Naive thymus-derived CD8-positive, alpha-beta T cell (primary cell): ENCODE results near the gene ZBTB16. TPM values are rescaled to one million over a fixed set of nuclear protein-coding genes. Genes with fewer than 3 reads are reported as not detected.

Experiments
- ATAC-seq, 2 donors: fragments of 150-1000 bp; cut with Tn5 transposase in 1 of 2; sonication (Bioruptor Pico), chemical (Tn5 transposase) in 1 of 2; 1 replicate in 1 of 2; 2 replicates in 1 of 2; pipeline ENCODE4 v1.10.0; 2021; ENCODE audit warnings: mild to moderate bottlenecking in 2 of 2, moderate library complexity in 2 of 2
- POLR2A ChIA-PET: fragments of 350-600 bp; sonication (Branson Sonifier 250); formaldehyde crosslinking; loops from one replicate; lab custom pipeline; 2021; ENCODE audit warnings: antibody characterized with exemption; lab: Charles Lee
- DNase-seq, 10 donors: peaks; one replicate each; pipeline versions ENCODE4 v3.0.0 to v3.0.0-alpha.2; 2020 to 2022
- H3K27ac Mint-ChIP-seq, 10 donors: one replicate each; pipeline ENCODE4 v1.8.0; 2020 to 2022; ENCODE audit warnings: mild to moderate bottlenecking in 10 of 10, mixed read lengths in 10 of 10, moderate library complexity in 4 of 10, inconsistent platforms in 1 of 10
- H3K27me3 Mint-ChIP-seq, 5 donors: one replicate each; pipeline ENCODE4 v1.8.0; 2021 to 2022; ENCODE audit warnings: mixed read lengths in 5 of 5
- H3K36me3 Mint-ChIP-seq, 3 donors: one replicate each; pipeline ENCODE4 v1.8.0; 2020 to 2022; ENCODE audit warnings: mixed read lengths in 3 of 3, mild to moderate bottlenecking in 2 of 3, inconsistent platforms in 1 of 3
- H3K4me1 Mint-ChIP-seq, 4 donors: one replicate each; pipeline ENCODE4 v1.8.0; 2021 to 2022; ENCODE audit warnings: mixed read lengths in 4 of 4
- H3K4me3 Mint-ChIP-seq, 10 donors: one replicate each; pipeline ENCODE4 v1.8.0; 2020 to 2022; ENCODE audit warnings: mild to moderate bottlenecking in 10 of 10, mixed read lengths in 10 of 10, moderate library complexity in 6 of 10, inconsistent platforms in 1 of 10
- H3K9me3 Mint-ChIP-seq, 9 donors: one replicate each; pipeline ENCODE4 v1.8.0; 2020 to 2022; ENCODE audit warnings: mixed read lengths in 9 of 9, mild to moderate bottlenecking in 3 of 9, inconsistent platforms in 1 of 9, moderate library complexity in 1 of 9
- polyA plus RNA-seq, 3 donors: library from polyadenylated mRNA; unstranded; fragments of 300-500 nt; fragmentation: Illumina TruSeq; gene quantifications; one replicate each; pipeline ENCODE4 v1.2.3, GENCODE V29; 2021
- total RNA-seq, 8 experiments: library from RNA in 2 of 8; stranded (reverse) in 2 of 8; gene quantifications; one replicate each; pipeline ENCODE4 v1.2.3 and lab custom pipeline; 2021 to 2026

The ZBTB16 gene
- total and polyA plus RNA-seq, 5 experiments from 2014 or later, result 0.21 to 7.5 (median 2.5) TPM

- POLR2A ChIA-PET, result no interaction called here
- no peaks in the 10 kb centered on the region for H3K36me3 Mint-ChIP-seq
- no peaks in the 10 kb centered on the region for H3K9me3 Mint-ChIP-seq
- peaks cover 0 to 4% (median under 1%) of the 10 kb centered on the region in 5 donors for H3K27me3 Mint-ChIP-seq
- peaks cover 19 to 36% (median 28%) of the 10 kb centered on the region in 4 donors for H3K4me1 Mint-ChIP-seq
- no peak overlapping the region for H3K4me3 Mint-ChIP-seq
- H3K27ac Mint-ChIP-seq, result no peak overlapping the region
- ATAC-seq, result no peak
- no peak for DNase-seq
Observed at GRCh38 chr11:114219559-114220349, 160.2 kb downstream of the ZBTB16 start.

GRCh38 chr11:114221037-114221436 lies 161.5 kb downstream of the ZBTB16 start:
- ATAC-seq, result no peak
- H3K27me3 Mint-ChIP-seq, result peaks cover 0 to 4% (median 0%) of the 10 kb centered on the region in 5 donors
- no peak overlapping the region for H3K27ac Mint-ChIP-seq
- no peak overlapping the region for H3K4me3 Mint-ChIP-seq
- H3K9me3 Mint-ChIP-seq, result no peaks in the 10 kb centered on the region
- no peak for DNase-seq
- peaks cover 19 to 32% (median 30%) of the 10 kb centered on the region in 4 donors for H3K4me1 Mint-ChIP-seq
- POLR2A ChIA-PET, result no interaction called here
- no peaks in the 10 kb centered on the region for H3K36me3 Mint-ChIP-seq

- no peak for DNase-seq
- Mint-ChIP-seq H3K36me3 (no peaks in the 10 kb centered on the region), H3K27ac (peak overlapping the region in 1 of 10 donors; percentile 1), H3K4me3 (no peak overlapping the region), H3K4me1 (peaks cover 13 to 27% (median 23%) of the 10 kb centered on the region in 4 donors), H3K27me3 (no peaks in the 10 kb centered on the region), H3K9me3 (no peaks in the 10 kb centered on the region)
- ATAC-seq, result no peak
- POLR2A ChIA-PET, result no interaction called here
Observed at GRCh38 chr11:114225661-114226060, 166.2 kb downstream of the ZBTB16 start.

- no peak for ATAC-seq
- DNase-seq, result no peak
- H3K4me1 Mint-ChIP-seq, result peaks cover 13 to 27% (median 23%) of the 10 kb centered on the region in 4 donors
- H3K27ac Mint-ChIP-seq, result peak overlapping the region in 1 of 10 donors; percentile 1
- POLR2A ChIA-PET, result no interaction called here
- H3K36me3 Mint-ChIP-seq, result no peaks in the 10 kb centered on the region
- no peaks in the 10 kb centered on the region for H3K27me3 Mint-ChIP-seq
- H3K4me3 Mint-ChIP-seq, result no peak overlapping the region
- no peaks in the 10 kb centered on the region for H3K9me3 Mint-ChIP-seq
Observed at GRCh38 chr11:114226356-114226755, 166.8 kb downstream of the ZBTB16 start.

- Mint-ChIP-seq H3K4me3 (no peak overlapping the region), H3K27ac (no peak overlapping the region), H3K4me1 (peaks cover 13 to 27% (median 22%) of the 10 kb centered on the region in 4 donors), H3K27me3 (no peaks in the 10 kb centered on the region), H3K36me3 (no peaks in the 10 kb centered on the region), H3K9me3 (no peaks in the 10 kb centered on the region)
- POLR2A ChIA-PET, result no interaction called here
- DNase-seq, result no peak
- no peak for ATAC-seq
Observed at GRCh38 chr11:114228435-114229411, 169.2 kb downstream of the ZBTB16 start.

GRCh38 chr11:114230031-114230704 lies 170.7 kb downstream of the ZBTB16 start:
- peaks cover 9 to 20% (median 14%) of the 10 kb centered on the region in 4 donors for H3K4me1 Mint-ChIP-seq
- H3K9me3 Mint-ChIP-seq, result no peaks in the 10 kb centered on the region
- H3K36me3 Mint-ChIP-seq, result no peaks in the 10 kb centered on the region
- no peaks in the 10 kb centered on the region for H3K27me3 Mint-ChIP-seq
- H3K27ac Mint-ChIP-seq, result no peak overlapping the region
- POLR2A ChIA-PET, result no interaction called here
- ATAC-seq (no peak), DNase-seq (no peak)
- H3K4me3 Mint-ChIP-seq, result no peak overlapping the region

GRCh38 chr11:114232400-114233059 lies 173.0 kb downstream of the ZBTB16 start:
- Mint-ChIP-seq H3K27me3 (peaks cover 0 to 3% (median 0%) of the 10 kb centered on the region in 5 donors), H3K9me3 (no peaks in the 10 kb centered on the region), H3K4me3 (no peak overlapping the region), H3K4me1 (peaks cover 0 to 5% (median 2%) of the 10 kb centered on the region in 4 donors), H3K36me3 (no peaks in the 10 kb centered on the region), H3K27ac (no peak overlapping the region)
- no peak for DNase-seq
- ATAC-seq, result no peak
- POLR2A ChIA-PET, result interaction anchor here (0.5 kb wide), 1 partner anchor 18 kb away, joined by 3 read pairs; no protein-coding TSS in a partner anchor

- no peak overlapping the region for H3K27ac Mint-ChIP-seq
- DNase-seq (no peak), ATAC-seq (no peak)
- H3K36me3 Mint-ChIP-seq, result no peaks in the 10 kb centered on the region
- H3K27me3 Mint-ChIP-seq, result peaks cover 0 to 3% (median 0%) of the 10 kb centered on the region in 5 donors
- H3K9me3 Mint-ChIP-seq, result no peaks in the 10 kb centered on the region
- no peak overlapping the region for H3K4me3 Mint-ChIP-seq
- H3K4me1 Mint-ChIP-seq, result peaks cover 0 to 5% (median 3%) of the 10 kb centered on the region in 4 donors
- POLR2A ChIA-PET, result no interaction called here
Observed at GRCh38 chr11:114233755-114234154, 174.2 kb downstream of the ZBTB16 start.

- Mint-ChIP-seq H3K36me3 (no peaks in the 10 kb centered on the region), H3K27me3 (peaks cover 0 to 3% (median 0%) of the 10 kb centered on the region in 5 donors), H3K4me1 (peaks cover 0 to 4% (median 2%) of the 10 kb centered on the region in 4 donors), H3K27ac (no peak overlapping the region), H3K9me3 (no peaks in the 10 kb centered on the region), H3K4me3 (no peak overlapping the region)
- POLR2A ChIA-PET, result no interaction called here
- no peak for DNase-seq
- no peak for ATAC-seq
Observed at GRCh38 chr11:114236829-114237228, 177.3 kb downstream of the ZBTB16 start.

- Mint-ChIP-seq H3K27me3 (peaks cover 0 to 3% (median 0%) of the 10 kb centered on the region in 5 donors), H3K4me1 (peaks cover 0 to 4% (median 2%) of the 10 kb centered on the region in 4 donors), H3K9me3 (no peaks in the 10 kb centered on the region), H3K4me3 (no peak overlapping the region), H3K27ac (peak overlapping the region in 1 of 10 donors; percentile 57), H3K36me3 (no peaks in the 10 kb centered on the region)
- POLR2A ChIA-PET, result no interaction called here
- no peak for DNase-seq
- ATAC-seq, result no peak
Observed at GRCh38 chr11:114237321-114238280, 178.1 kb downstream of the ZBTB16 start.

GRCh38 chr11:114239753-114240161 lies 180.2 kb downstream of the ZBTB16 start:
- Mint-ChIP-seq H3K27me3 (peaks cover 0 to 3% (median 0%) of the 10 kb centered on the region in 5 donors), H3K27ac (no peak overlapping the region), H3K4me1 (peaks cover 0 to 2% (median 2%) of the 10 kb centered on the region in 4 donors), H3K36me3 (no peaks in the 10 kb centered on the region), H3K4me3 (no peak overlapping the region), H3K9me3 (no peaks in the 10 kb centered on the region)
- POLR2A ChIA-PET, result no interaction called here
- DNase-seq (no peak), ATAC-seq (no peak)
